Sigmoid colon (tissue), 3 donors: ENCODE data around the gene TRMU.
A peak's percentile ranks its signal among the peaks of the same experiment; 100 is the strongest.

Experiments used
- CTCF ChIP-seq, 4 experiments: fragments of 450-650 bp in 3 of 4; fragments of 200-600 bp in 1 of 4; IDR thresholded peaks; one replicate each; pipeline ENCODE4 v1.5.1; 2016 to 2019; ENCODE audit warnings: antibody characterized with exemption in 4 of 4, mild to moderate bottlenecking in 3 of 4, moderate library complexity in 2 of 4
- POLR2A ChIP-seq, 2 donors: fragments of 450-650 bp; IDR thresholded peaks; one replicate each; pipeline ENCODE4 v1.6.1; 2016; ENCODE audit warnings: antibody characterized with exemption in 2 of 2, mild to moderate bottlenecking in 2 of 2, moderate library complexity in 2 of 2

DNA sequence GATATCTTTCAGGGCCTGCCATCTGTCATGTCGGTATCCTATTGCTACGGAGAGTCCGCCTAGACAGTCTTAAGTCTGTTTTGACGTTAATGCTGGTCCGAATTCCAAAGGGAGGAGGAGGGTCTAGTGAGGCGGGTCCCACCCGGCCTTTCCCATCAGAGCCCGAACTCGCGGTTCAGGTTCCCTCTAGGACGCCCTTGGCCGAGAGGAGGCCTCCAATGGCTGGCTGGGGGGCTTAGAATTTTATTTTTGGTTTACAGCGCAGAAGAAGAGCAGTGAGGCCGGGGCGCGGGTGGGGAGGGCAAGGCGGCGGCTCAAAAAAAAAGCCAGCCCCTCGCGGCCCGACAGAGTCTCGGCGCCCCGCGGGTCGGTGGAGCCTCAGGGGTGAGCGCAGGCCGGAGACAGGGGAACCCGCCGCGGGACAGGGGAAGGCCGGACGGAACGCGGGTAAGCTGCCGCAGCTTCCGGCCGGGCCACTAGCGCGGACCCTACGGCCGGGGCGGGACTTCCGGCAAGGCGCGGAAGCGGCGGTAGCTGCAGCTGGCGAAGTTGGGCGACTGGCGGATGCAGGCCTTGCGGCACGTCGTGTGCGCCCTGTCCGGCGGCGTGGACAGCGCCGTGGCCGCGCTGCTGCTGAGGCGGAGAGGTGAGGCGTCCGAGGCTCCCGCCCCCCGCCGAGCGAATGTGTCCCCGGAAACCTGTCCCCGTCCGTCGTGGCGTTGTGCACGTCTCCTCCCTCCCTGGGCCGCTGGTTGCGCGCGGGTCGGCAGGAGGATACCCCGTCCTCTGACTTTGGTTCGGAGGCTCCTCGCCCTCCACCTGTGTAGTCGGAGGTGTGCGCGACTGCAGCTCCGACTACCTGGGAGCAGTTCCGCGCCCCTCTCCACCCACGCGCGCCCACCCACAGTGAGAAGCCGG is at the start of gene TRMU:
- TF ChIP-seq POLR2A (IDR thresholded peaks at IDR 0.05): peak in 1 of 2 donors; percentile 33
- no peak for TF ChIP-seq CTCF (IDR thresholded peaks at IDR 0.05)
